ENCODE data around the gene CAMTA1. TPM values are rescaled to one million over a fixed set of nuclear protein-coding genes. Genes with fewer than 3 reads are reported as not detected.

CAMTA1 gene
- total RNA-seq, 1 donor from 2014 or later = 77.6 TPM

DNA sequence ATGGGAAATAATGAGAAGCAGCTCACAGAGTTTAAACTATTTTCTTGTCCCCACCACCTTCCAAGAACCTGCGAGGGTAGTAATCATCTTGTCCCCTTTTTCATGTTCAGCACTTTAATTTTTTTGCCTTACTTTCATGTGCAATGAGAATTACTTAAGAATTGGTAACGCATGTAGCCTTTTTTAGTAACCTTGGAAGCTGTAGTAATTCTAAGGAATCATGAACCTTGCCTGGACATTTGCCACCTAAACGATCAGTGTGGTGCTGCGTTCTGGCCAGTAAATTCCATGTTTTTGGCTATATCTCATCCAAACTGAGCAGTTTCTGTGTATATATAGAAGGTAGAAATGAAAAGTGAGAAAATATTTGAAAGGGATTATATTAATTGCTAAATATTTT lies 981.9 kb downstream of the CAMTA1 start:
- peaks cover 10% of the 10 kb centered on the region for H3K4me1 ChIP-seq (ENCODE audit: insufficient read depth, low read length)
- no peak overlapping the region for H3K4me3 Mint-ChIP-seq (ENCODE audit: unreplicated experiment)
- TF ChIP-seq CTCF (IDR thresholded peaks at IDR 0.05; ENCODE audit: insufficient read depth, low read depth, low read length) = no peak
- no peak for TF ChIP-seq EZH2 (IDR thresholded peaks at IDR 0.05; ENCODE audit: insufficient read depth, low read length)
- H3K27me3 ChIP-seq (ENCODE audit: insufficient read depth, low read length) = no peaks in the 10 kb centered on the region
- DNase-seq (ENCODE audit: low read depth) = no peak
- H3K9me3 Mint-ChIP-seq (ENCODE audit: unreplicated experiment) = no peaks in the 10 kb centered on the region
- no peak overlapping the region for H2AFZ ChIP-seq (ENCODE audit: low read depth, low read length)
- no peak overlapping the region for H3K27ac Mint-ChIP-seq (ENCODE audit: unreplicated experiment)
- H3K4me3 ChIP-seq (ENCODE audit: insufficient read depth, low read depth, low read length) = no peak overlapping the region
- no peak for FAIRE-seq
- H3K9ac ChIP-seq (ENCODE audit: low read length) = no peak overlapping the region
- peaks cover 5% of the 10 kb centered on the region for H3K4me1 Mint-ChIP-seq (ENCODE audit: low read depth, unreplicated experiment)
- no peaks in the 10 kb centered on the region for H3K27me3 Mint-ChIP-seq (ENCODE audit: low read depth, unreplicated experiment)
- no peak overlapping the region for H3K4me2 ChIP-seq (ENCODE audit: low read length)
- H3K27ac ChIP-seq (ENCODE audit: low read depth, low read length) = no peak overlapping the region
- H3K36me3 Mint-ChIP-seq (ENCODE audit: low read depth, unreplicated experiment) = no peaks in the 10 kb centered on the region
- H3K9me3 ChIP-seq (ENCODE audit: insufficient read depth, low read depth, low read length) = no peaks in the 10 kb centered on the region
- H3K36me3 ChIP-seq (ENCODE audit: insufficient read depth, low read length) = no peaks in the 10 kb centered on the region
- peaks cover 5% of the 10 kb centered on the region for H4K20me1 ChIP-seq (ENCODE audit: insufficient read depth, low read length)
- peaks cover 10% of the 10 kb centered on the region for H3K79me2 ChIP-seq (ENCODE audit: insufficient read depth, low read length)

- Histone ChIP-seq H3K36me3 (ENCODE audit: insufficient read depth, low read length) (peaks cover 4% of the 10 kb centered on the region), H2AFZ (ENCODE audit: low read depth, low read length) (no peak overlapping the region), H3K4me2 (ENCODE audit: low read length) (no peak overlapping the region), H3K27ac (ENCODE audit: low read depth, low read length) (no peak overlapping the region), H3K27me3 (ENCODE audit: insufficient read depth, low read length) (no peaks in the 10 kb centered on the region), H3K79me2 (ENCODE audit: insufficient read depth, low read length) (peaks cover 24% of the 10 kb centered on the region), H3K4me1 (ENCODE audit: insufficient read depth, low read length) (peaks cover 12% of the 10 kb centered on the region), H3K9me3 (ENCODE audit: insufficient read depth, low read depth, low read length) (no peaks in the 10 kb centered on the region), H3K9ac (ENCODE audit: low read length) (no peak overlapping the region), H4K20me1 (ENCODE audit: insufficient read depth, low read length) (peaks cover 9% of the 10 kb centered on the region), H3K4me3 (ENCODE audit: insufficient read depth, low read depth, low read length) (no peak overlapping the region)
- Mint-ChIP-seq H3K36me3 (ENCODE audit: low read depth, unreplicated experiment) (no peaks in the 10 kb centered on the region), H3K27me3 (ENCODE audit: low read depth, unreplicated experiment) (no peaks in the 10 kb centered on the region), H3K4me1 (ENCODE audit: low read depth, unreplicated experiment) (peaks cover 15% of the 10 kb centered on the region), H3K9me3 (ENCODE audit: unreplicated experiment) (no peaks in the 10 kb centered on the region), H3K4me3 (ENCODE audit: unreplicated experiment) (no peak overlapping the region), H3K27ac (ENCODE audit: unreplicated experiment) (no peak overlapping the region)
- FAIRE-seq = no peak
- TF ChIP-seq EZH2 (IDR thresholded peaks at IDR 0.05; ENCODE audit: insufficient read depth, low read length) (no peak), CTCF (IDR thresholded peaks at IDR 0.05; ENCODE audit: insufficient read depth, low read depth, low read length) (no peak)
- DNase-seq (ENCODE audit: low read depth) = no peak
These were observed 983.3 kb downstream of the CAMTA1 start for GRCh38 chr1:7768583-7768982.

GRCh38 chr1:7769673-7770412 lies 984.6 kb downstream of the CAMTA1 start:
- no peaks in the 10 kb centered on the region for H3K27me3 Mint-ChIP-seq (ENCODE audit: low read depth, unreplicated experiment)
- H3K79me2 ChIP-seq (ENCODE audit: insufficient read depth, low read length) = peaks cover 36% of the 10 kb centered on the region
- H3K9ac ChIP-seq (ENCODE audit: low read length) = no peak overlapping the region
- H3K4me1 Mint-ChIP-seq (ENCODE audit: low read depth, unreplicated experiment) = peaks cover 18% of the 10 kb centered on the region
- peaks cover 12% of the 10 kb centered on the region for H3K4me1 ChIP-seq (ENCODE audit: insufficient read depth, low read length)
- H3K27ac ChIP-seq (ENCODE audit: low read depth, low read length) = no peak overlapping the region
- H3K9me3 ChIP-seq (ENCODE audit: insufficient read depth, low read depth, low read length) = no peaks in the 10 kb centered on the region
- no peak for FAIRE-seq
- H3K36me3 Mint-ChIP-seq (ENCODE audit: low read depth, unreplicated experiment) = peaks cover 8% of the 10 kb centered on the region
- H3K36me3 ChIP-seq (ENCODE audit: insufficient read depth, low read length) = peaks cover 11% of the 10 kb centered on the region
- no peak overlapping the region for H2AFZ ChIP-seq (ENCODE audit: low read depth, low read length)
- no peak for TF ChIP-seq CTCF (IDR thresholded peaks at IDR 0.05; ENCODE audit: insufficient read depth, low read depth, low read length)
- TF ChIP-seq EZH2 (IDR thresholded peaks at IDR 0.05; ENCODE audit: insufficient read depth, low read length) = no peak
- no peak overlapping the region for H3K27ac Mint-ChIP-seq (ENCODE audit: unreplicated experiment)
- H3K4me3 Mint-ChIP-seq (ENCODE audit: unreplicated experiment) = peak overlapping the region; percentile 85
- no peaks in the 10 kb centered on the region for H3K9me3 Mint-ChIP-seq (ENCODE audit: unreplicated experiment)
- no peak overlapping the region for H3K4me3 ChIP-seq (ENCODE audit: insufficient read depth, low read depth, low read length)
- peaks cover 13% of the 10 kb centered on the region for H4K20me1 ChIP-seq (ENCODE audit: insufficient read depth, low read length)
- no peak for DNase-seq (ENCODE audit: low read depth)
- no peaks in the 10 kb centered on the region for H3K27me3 ChIP-seq (ENCODE audit: insufficient read depth, low read length)
- peak overlapping the region; percentile 97 for H3K4me2 ChIP-seq (ENCODE audit: low read length)

Data from astrocyte (in vitro differentiated cells and primary cell).